ENCODE measurements around the gene USP31.

DNA sequence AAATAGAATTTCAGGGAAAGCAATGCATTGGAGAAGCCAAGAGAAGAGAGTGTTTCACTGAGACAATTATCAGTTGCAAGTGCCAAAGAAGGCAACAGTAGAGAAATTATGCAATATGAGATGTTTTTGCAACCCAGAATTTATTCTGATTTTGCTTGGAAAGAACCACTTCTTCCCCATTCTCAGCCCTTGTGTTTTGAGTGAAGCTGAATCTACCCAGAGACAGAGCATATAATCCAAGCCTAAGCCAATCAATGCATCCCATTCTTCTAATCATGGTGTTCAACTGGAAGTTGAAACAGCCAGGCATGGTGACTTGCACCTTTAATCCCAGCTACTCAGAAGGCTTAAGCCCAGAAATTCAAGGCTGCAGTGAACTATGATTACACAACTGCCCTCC, 26.4 kb upstream of the USP31 start:
- TF ChIP-seq, protein P1, sequence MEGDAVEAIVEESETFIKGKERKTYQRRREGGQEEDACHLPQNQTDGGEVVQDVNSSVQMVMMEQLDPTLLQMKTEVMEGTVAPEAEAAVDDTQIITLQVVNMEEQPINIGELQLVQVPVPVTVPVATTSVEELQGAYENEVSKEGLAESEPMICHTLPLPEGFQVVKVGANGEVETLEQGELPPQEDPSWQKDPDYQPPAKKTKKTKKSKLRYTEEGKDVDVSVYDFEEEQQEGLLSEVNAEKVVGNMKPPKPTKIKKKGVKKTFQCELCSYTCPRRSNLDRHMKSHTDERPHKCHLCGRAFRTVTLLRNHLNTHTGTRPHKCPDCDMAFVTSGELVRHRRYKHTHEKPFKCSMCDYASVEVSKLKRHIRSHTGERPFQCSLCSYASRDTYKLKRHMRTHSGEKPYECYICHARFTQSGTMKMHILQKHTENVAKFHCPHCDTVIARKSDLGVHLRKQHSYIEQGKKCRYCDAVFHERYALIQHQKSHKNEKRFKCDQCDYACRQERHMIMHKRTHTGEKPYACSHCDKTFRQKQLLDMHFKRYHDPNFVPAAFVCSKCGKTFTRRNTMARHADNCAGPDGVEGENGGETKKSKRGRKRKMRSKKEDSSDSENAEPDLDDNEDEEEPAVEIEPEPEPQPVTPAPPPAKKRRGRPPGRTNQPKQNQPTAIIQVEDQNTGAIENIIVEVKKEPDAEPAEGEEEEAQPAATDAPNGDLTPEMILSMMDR (IDR thresholded peaks at IDR 0.05), result no peak
- no peak for TF ChIP-seq POLR2AphosphoS5 (IDR thresholded peaks at IDR 0.05)
